Activated CD4-positive, alpha-beta T cell treated with anti-CD3 and anti-CD28 coated beads, Interleukin-2, Interleukin-4, amounts not matched to agents 100 ng/mL and 50 ng/mL, durations not matched to agents 16 hours and 8 hours (primary cell): ENCODE measurements around the gene PDLIM5.
A peak's percentile ranks its signal among the peaks of the same experiment; 100 is the strongest.
"Not testable (repeated sequence)": the region's sequence is repeated elsewhere in the genome, so short reads cannot be mapped to it uniquely, and the experiment has no call there.

Source experiments
- DNase-seq: peaks from one replicate; pipeline ENCODE4 v3.0.0-alpha.2; 2020; ENCODE audit warnings: low spot score

PDLIM5 gene

GRCh38 chr4:94497690-94498089 is 45.9 kb downstream of the PDLIM5 start:
- no peak for DNase-seq

DNA sequence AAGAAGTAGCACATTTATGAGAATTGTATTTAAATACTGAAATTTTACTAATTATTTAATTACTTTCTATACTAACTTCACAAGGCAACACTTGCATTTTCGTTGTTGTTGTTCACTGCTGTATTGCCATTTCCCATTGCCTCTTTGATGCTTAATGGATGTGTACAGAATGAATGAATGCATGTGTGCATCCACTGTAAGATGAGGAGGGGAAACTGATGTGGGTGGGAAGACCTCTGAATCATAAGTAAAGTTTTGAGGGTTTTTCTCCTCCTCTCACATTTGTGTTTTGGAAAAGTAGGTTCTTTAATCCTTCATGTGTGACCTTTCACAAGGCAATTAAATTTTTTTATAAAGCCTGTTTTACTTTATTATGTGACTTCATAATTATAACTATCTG is 46.8 kb downstream of the PDLIM5 start:
- DNase-seq = no peak

DNA sequence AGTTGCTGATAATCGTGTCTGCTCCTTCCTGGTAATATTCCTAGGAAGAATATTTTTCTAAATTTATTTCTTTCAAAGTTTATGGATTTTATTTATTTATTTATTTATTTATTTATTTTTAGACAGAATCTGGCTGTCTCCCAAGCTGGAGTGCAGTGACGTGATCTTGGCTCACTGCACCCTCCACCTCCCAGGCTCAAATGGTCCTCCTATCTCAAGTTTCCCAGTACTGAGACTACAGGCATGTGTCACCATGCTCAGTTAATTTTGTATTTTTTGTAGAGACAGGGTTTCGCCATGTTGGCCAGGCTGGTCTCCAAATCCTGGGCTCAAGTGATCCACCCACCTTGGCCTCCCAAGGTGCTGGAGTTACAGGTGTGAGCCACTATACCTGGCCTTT is 48.9 kb downstream of the PDLIM5 start:
- no peak for DNase-seq

GRCh38 chr4:94504545-94504944 is 52.8 kb downstream of the PDLIM5 start:
- DNase-seq = no peak

DNA sequence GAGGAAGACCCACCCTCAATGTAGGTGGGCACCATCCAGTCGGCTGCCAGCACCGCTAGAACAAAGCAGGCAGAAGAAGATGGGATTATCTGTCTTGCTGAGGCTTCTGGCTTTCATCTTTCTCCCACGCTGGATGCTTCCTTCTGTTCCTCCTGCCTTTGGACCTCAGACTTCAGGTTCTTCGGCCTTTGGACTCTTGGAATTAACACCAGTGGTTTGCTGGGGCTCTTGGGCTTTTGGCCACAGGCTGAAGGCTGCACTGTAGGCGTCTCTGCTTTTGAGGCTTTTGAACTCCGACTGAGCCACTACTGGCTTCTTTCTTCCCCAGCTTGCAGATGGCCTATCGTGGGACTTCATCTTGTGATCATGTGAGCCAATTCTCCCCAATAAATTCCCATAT is 55.1 kb downstream of the PDLIM5 start:
- DNase-seq = no peak

DNA sequence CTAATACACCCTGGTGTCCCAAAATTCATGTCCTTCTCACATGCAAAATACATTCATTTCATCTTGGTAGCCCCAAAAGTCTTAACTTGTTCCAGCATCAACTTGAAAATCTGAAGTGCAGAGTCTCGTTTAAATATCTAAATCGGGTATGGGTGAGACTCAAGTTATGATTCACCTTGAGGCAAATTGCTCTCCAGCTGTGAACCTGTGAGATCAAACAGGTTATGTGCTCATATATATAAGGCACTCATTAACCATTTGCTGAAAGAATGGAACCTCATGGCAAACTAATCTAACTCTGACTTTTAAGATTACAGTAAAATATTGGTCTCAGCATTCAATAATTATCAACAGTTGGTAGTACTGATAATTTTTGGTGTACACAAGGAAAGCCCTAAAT is 55.5 kb downstream of the PDLIM5 start:
- DNase-seq = peak; percentile 5

GRCh38 chr4:94507708-94508107 is 56.0 kb downstream of the PDLIM5 start:
- peak; percentile 52 for DNase-seq

- DNase-seq = no peak
Observed at GRCh38 chr4:94508296-94508695, 56.6 kb downstream of the PDLIM5 start.

GRCh38 chr4:94508806-94509205 is 57.1 kb downstream of the PDLIM5 start:
- DNase-seq = no peak

- DNase-seq = no peak
Observed at GRCh38 chr4:94511591-94511990, 59.8 kb downstream of the PDLIM5 start.

DNA sequence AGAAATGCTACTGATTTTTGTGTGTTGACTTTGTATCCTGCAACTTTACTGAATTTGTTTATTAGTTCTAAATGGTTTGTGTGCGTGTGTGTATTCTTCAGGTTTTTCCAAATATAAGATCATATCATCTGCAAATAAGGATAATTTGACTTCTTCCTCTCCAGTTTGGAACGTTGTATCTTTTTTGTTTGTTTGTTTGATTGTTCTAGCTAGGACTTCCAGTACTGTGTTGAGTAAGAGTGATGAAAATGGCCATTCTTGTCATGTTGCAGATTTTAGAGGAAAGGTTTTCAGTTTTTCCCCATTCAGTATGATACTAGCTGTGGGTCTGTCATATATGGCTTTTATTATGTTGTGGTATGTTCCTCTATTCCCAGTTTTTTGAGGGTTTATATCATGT is 61.8 kb downstream of the PDLIM5 start:
- DNase-seq = not testable (repeated sequence)

GRCh38 chr4:94515365-94515764 is 63.6 kb downstream of the PDLIM5 start:
- no peak for DNase-seq

DNA sequence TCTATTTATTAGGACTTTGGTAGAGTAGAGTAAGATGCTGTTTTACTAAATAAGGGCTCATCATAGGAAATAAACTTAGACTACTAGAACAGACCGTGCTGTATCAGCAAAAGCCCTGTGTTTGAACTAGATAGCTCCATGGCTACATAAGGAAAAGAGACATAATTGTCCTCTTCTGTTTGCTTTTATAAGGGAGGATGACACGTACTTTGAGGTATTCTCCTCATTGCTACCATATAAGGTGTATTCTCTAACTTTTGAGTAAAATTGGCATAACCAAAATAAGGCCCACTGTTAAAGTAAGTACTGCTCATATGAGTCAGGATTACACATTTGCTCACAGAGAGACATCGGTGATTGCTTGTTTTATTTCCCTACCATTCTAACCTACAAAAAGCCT is 64.3 kb downstream of the PDLIM5 start:
- no peak for DNase-seq

GRCh38 chr4:94516999-94517398 is 65.3 kb downstream of the PDLIM5 start:
- no peak for DNase-seq

- DNase-seq = no peak
Observed at GRCh38 chr4:94517492-94517891, 65.8 kb downstream of the PDLIM5 start.

DNA sequence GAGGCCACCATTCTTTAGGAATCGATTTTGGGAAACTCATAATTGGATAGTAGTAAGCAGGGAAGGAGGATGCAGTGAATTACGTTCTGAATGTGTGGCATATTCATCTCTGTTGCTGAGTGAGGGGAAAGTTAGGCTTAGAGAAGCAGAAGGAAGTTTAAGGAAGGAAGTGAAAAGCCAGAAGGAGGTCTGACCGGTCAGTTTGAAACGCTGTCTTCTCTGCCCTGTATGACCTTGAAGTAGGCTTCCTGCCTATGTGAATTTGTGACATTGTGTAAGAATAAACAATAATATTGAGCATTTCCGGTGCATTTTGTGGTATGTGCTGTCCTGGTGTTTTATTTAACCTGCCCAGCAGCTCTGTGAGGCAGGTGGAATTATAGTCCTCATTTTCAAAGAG is 67.3 kb downstream of the PDLIM5 start:
- no peak for DNase-seq

GRCh38 chr4:94519925-94520789 is 68.4 kb downstream of the PDLIM5 start:
- DNase-seq = no peak

DNA sequence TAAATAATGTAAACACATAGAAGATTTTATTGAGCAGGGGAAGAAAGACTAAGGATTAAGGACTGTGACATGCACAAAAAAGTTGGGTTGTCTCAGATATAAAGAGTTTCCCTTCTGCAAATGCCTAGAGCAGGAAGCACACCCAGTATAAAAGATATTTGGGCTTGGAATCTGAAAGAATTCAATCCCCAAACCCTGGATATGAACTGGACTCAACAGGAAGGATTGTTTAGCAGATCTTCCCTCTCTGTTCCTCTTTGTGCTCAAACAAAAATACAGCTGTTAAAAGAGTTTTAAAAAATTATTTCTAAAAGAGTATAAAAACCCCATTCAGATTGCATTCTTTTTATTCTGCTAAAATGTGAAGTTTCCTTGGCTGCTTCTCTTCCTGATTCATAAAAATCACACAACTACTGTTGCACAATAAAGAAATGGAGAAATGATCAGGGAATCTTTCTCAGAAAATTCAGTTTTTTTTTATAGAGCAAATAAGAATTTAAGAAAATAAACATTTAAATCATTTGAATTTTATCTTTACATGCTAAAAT is 71.4 kb downstream of the PDLIM5 start:
- DNase-seq = no peak

DNA sequence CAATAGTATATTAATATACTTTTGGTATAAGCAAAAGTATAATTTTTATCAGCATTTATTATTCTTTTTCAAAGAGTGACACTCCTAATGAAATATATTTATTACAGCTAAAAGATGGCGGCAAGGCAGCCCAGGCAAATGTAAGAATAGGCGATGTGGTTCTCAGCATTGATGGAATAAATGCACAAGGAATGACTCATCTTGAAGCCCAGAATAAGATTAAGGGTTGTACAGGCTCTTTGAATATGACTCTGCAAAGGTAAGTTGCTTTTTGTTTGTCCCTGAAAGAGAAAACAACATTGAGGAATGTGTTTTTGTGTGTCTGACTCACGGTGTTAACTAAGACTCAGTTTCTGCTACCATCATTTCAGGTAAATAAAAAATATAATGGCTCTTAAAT is 71.9 kb downstream of the PDLIM5 start:
- DNase-seq = no peak

GRCh38 chr4:94525993-94526728 is 74.4 kb downstream of the PDLIM5 start:
- no peak for DNase-seq

GRCh38 chr4:94527556-94528233 is 76.0 kb downstream of the PDLIM5 start:
- DNase-seq = no peak

DNA sequence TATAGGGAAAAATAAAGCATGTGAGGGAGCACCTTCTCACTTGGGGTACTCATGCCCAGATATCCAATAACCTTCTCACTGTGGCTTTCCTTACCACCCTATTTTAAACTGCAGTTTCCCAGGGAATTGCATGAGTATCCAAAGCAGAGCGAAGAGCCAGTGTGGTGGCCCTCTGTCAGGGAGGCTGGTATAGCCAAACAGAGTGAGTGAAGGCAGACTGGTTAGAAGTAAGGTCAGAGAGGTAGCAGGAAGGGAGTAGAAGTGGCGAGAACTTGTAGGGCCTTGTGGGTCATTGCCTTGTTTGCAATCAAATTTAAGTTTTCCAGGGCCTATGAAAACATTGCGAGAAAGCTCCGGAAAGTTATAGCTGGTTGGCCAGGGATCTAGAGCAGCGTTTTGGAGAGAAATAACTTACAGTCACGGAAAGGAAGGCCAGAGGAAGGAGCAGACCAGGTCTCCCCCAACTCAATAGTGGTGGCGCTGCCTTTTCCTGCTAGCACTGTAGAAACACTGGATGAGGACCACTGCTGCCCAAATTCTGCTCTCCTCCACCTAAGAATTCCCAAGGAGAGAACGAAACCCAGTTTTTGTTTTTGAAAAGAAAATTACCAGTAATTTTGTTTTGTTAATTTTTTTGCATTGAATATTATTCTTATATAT is 77.2 kb downstream of the PDLIM5 start:
- DNase-seq = no peak
